Measurements from ENCODE around the gene VANGL1.

GRCh38 chr1:115642168-115643072 is 650 bp downstream of the VANGL1 start:
- TF ChIP-seq, protein P1, sequence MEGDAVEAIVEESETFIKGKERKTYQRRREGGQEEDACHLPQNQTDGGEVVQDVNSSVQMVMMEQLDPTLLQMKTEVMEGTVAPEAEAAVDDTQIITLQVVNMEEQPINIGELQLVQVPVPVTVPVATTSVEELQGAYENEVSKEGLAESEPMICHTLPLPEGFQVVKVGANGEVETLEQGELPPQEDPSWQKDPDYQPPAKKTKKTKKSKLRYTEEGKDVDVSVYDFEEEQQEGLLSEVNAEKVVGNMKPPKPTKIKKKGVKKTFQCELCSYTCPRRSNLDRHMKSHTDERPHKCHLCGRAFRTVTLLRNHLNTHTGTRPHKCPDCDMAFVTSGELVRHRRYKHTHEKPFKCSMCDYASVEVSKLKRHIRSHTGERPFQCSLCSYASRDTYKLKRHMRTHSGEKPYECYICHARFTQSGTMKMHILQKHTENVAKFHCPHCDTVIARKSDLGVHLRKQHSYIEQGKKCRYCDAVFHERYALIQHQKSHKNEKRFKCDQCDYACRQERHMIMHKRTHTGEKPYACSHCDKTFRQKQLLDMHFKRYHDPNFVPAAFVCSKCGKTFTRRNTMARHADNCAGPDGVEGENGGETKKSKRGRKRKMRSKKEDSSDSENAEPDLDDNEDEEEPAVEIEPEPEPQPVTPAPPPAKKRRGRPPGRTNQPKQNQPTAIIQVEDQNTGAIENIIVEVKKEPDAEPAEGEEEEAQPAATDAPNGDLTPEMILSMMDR (IDR thresholded peaks at IDR 0.05; ENCODE audit: low read depth, low read length): no peak
- no peak for TF ChIP-seq EZH2phosphoT487 (IDR thresholded peaks at IDR 0.05; ENCODE audit: low read depth)
